Measurements from ENCODE around the gene TERT.
"Not testable (repeated sequence)": the region's sequence is repeated elsewhere in the genome, so short reads cannot be mapped to it uniquely, and the experiment has no call there.

TERT gene

DNA sequence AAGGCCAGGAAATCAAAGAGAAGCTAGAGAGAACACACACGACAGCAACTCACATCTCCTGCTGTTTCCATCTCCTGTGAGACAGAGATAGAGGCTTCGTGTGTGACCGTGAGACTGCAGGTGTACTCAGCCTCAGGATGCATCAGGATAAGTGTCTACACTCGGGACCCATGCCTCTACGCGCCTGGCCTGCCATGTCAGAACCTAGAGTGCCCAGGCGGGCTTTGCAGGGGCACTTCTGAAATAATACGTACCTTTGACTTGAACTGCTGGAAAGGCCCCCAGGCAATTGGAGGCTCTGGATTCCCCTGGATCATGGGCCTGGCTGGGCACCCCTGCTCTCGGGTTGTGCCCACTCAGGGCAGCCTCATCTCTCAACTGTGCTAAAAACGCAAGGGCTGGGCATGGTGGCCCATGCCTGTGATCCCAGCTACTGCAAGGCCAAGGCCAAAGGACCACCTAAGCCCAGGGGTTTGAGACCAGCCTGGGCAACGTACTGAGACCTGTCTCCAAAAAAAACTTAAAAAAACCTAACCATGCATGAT is 37.1 kb upstream of the TERT start:
- no peak for DNase-seq (ENCODE audit: low read depth in 2 of 3, low spot score in 2 of 3)

DNA sequence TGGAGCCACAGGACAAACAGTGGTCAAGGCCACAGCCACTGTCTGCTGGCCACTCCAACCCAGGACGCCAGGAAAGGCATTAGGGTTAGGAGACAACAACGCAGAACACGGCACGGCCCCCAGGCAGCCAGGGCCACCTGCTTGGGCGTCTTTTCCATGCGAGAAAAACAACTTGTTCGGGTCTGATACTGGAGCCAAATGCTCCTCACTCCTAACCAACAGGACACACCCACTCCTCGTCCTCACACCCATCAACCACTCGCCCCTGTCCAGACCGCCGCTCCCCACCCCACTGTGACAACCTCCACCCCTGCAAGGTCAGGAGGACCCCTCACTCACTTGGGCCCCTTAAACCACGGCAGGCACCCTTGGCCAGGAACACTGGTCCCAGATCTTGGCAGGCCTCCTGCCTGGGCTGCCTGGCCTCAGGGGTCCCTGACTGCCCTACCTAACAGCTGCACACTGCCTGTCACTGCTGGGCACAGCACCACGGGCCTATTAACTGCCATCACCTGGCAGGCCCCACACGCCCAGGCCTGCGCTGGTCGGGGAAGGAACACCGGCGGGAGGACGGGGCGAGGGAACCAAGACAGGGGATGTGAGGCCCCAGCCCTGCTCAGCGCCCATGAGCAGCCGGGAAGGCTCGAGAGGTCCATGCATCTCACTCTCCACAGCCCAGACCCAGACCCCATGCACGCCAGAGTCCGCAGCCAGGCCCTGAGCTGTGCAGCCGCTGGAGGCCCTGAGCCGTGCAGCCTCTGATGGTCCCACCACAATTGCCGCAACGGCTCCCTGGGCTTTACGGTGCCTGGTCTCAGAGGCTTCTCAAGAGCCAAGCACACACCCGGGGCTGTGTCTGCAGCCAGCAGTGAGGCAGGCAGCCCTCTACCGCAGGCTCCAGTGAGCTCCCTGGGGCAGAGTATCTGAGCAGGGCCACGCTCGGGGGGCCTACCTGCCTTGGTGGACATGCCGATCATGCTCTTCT is 36.3 kb upstream of the TERT start:
- no peak for DNase-seq (ENCODE audit: low read depth in 2 of 3, low spot score in 2 of 3)

DNA sequence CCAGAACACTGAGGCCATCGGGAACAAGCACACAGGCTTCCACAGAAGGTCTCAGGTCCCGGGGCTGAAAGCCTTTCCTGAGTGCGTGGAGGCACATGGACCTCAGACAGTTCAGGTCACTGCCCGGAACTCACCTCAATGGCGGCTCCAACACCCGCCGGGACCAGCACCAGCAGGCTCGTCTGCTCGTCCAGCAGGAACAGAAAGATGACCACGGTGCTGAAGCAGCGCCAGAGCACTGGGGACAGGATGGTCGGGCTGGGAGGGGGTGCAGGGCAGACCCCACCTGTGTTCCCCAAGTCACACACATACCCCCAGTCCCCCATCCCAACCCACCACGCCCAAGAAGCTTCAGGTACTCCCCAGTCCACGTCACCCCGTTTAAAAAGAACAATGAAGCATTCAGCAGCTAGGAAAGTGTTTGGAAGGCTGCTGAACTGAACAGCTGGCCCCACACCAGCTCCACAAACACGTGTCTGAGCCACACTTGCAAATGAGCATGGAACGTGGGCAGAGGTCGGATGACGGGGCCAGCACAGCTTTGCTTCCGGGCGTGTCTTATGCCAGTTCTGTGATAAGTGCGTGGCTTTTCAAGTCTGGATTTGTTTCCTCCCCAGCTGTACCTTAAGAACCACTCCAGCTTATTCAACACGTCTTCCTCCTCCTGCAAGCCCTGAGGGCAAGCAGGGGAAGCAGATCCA is 35.4 kb upstream of the TERT start:
- no peak for DNase-seq (ENCODE audit: low read depth in 2 of 3, low spot score in 2 of 3)

DNA sequence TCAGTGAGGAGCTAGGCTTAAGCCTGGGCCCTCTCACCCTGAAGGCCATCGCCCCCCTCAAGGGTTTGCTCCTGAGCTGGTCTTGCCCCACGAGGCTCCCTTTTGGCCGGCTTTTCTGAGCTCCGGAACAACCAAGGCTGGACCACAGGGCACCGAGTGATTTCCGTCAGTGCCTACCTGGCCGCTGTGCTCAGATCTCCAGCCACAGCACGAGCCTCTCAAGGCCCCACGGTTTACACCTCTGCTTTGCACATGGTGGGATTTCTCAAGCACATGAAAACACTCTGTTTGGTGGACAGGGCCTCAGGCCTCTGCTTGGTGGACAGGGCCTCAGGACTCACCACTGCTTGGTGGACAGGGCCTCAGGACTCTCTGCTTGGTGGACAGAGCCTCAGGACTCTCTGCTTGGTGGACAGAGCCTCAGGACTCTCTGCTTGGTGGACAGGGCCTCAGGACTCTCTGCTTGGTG is 34.3 kb upstream of the TERT start:
- DNase-seq (ENCODE audit: low read depth in 2 of 3, low spot score in 2 of 3) = no peak

DNA sequence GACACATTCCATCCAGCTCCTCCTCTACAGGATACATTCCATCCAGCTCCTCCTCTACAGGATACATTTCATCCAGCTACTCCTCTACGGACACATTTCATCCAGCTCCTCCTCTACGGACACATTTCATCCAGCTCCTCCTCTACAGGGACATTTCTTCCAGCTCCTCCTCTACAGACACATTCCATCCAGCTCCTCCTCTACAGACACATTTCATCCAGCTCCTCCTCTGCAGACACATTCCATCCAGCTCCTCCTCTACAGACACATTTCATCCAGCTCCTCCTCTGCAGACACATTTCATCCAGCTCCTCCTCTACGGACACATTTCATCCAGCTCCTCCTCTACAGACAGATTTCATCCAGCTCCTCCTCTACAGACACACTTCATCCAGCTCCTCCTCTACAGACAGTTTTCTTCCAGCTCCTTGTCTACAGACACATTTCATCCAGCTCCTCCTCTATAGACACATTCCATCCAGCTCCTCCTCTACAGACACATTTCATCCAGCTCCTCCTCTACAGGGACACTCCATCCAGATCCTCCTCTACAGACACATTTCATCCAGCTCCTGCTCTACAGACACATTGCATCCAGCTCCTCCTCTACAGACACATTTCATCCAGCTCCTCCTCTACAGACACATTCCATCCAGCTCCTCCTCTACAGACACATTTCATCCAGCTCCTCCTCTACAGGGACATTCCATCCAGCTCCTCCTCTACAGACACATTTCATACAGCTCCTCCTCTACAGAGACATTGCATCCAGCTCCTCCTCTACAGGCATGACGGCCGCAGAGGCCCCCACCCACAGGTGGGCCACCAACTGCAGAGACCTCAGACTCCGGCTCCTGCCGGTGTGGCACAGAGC is 33.6 kb upstream of the TERT start:
- DNase-seq (ENCODE audit: low read depth in 2 of 3, low spot score in 2 of 3) = not testable (repeated sequence)

DNA sequence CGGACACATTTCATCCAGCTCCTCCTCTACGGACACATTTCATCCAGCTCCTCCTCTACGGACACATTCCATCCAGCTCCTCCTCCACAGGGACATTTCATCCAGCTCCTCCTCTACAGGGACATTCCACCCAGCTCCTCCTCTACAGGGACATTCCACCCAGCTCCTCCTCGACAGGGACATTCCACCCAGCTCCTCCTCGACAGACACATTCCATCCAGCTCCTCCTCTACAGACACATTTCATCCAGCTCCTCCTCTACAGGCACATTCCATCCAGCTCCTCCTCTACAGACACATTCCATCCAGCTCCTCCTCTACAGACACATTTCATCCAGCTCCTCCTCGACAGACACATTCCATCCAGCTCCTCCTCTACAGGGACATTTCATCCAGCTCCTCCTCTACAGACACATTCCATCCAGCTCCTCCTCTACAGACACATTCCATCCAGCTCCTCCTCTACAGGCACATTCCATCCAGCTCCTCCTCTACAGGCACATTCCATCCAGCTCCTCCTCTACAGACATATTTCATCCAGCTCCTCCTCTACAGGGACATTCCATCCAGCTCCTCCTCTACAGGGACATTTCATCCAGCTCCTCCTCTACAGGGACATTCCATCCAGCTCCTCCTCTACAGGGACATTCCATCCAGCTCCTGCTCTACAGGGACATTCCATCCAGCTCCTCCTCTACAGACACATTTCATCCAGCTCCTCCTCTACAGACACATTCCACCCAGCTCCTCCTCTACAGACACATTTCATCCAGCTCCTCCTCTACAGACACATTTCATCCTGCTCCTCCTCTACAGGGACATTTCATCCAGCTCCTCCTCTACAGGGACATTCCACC is 32.3 kb upstream of the TERT start:
- DNase-seq (ENCODE audit: low read depth in 2 of 3, low spot score in 2 of 3) = not testable (repeated sequence)

DNA sequence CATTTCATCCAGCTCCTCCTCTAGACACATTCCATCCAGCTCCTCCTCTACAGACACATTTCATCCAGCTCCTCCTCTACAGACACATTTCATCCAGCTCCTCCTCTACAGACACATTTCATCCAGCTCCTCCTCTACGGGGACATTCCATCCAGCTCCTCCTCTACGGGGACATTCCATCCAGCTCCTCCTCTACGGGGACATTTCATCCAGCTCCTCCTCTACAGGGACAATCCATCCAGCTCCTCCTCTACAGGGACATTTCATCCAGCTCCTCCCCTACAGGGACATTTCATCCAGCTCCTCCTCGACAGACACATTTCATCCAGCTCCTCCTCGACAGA is 31.6 kb upstream of the TERT start:
- DNase-seq (ENCODE audit: low read depth in 2 of 3, low spot score in 2 of 3) = not testable (repeated sequence)

DNA sequence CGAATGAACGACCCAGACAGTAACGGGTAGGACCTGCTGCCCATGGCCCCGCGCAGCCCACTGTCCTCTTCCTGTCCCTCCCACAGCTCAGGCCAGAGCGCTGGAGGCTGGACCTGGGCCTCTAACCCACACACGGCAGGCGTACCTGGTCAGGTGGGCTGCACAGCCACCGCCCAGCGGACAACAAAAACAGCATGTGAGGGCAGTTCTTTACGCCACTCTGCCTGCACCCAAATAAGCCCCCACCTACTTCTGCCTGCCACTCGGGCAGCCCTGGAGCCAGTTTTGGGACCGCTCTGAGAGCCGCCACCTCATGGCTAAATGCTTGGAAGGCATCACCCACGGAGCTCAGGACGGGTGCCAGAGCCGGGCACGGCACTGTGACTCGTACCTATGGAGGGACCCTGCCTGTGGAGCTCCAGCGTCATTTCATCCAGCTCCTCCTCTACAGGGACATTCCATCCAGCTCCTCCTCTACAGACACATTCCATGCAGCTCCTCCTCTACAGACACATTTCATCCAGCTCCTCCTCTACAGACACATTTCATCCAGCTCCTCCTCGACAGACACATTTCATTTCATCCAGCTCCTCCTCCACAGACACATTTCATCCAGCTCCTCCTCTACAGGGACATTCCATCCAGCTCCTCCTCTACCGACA is 31.1 kb upstream of the TERT start:
- DNase-seq (ENCODE audit: low read depth in 2 of 3, low spot score in 2 of 3) = no peak

DNA sequence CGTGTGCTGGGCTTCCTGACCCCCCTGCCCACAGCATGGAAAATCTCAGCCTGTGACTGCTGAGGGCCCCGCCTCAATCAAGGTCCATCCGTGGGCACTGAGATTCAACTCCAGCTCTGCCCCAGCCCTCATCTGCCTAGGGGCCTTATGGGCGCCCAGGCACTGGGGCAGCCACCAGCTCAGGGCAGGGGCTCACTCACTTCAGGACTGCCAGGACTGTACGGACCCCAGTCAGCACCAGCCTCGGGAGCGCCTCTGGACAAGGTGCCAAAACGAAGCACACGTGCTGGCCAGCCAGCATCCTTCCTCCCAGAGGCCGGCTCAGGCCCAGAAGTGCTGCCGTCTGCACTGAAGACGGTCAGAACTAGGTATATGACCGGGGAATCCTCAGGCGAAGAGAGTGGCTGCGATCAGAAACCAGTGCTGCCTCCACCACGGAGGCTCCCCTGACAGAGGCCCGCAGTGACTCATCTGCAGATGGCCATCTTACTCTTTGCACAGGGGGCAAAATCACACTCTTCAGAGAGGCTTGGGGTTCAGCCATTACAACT is 30.4 kb upstream of the TERT start:
- DNase-seq (ENCODE audit: low read depth in 2 of 3, low spot score in 2 of 3) = no peak

DNA sequence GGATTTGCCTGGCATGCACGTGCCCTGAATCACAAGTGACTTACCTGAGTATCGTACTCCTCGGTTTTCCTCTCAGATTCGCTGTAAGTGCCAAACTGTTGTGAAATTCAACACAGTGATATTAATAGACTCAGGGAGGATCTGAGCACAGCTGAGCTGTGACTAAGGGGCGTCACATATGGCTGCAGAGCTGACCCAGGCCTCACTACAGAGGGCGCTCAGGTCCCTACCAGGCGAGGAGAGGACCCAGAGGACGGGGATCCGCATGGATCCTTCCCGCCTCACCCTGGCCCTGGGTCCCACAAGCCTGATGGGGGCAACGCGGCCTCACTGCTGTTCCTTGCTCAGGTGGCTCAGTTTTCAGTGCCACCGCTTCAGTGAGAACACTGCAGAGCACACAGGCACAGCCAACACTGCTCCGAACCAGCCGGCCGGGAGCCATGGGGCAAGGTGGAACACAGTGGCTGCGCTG is 29.9 kb upstream of the TERT start:
- DNase-seq (ENCODE audit: low read depth in 2 of 3, low spot score in 2 of 3) = no peak

DNA sequence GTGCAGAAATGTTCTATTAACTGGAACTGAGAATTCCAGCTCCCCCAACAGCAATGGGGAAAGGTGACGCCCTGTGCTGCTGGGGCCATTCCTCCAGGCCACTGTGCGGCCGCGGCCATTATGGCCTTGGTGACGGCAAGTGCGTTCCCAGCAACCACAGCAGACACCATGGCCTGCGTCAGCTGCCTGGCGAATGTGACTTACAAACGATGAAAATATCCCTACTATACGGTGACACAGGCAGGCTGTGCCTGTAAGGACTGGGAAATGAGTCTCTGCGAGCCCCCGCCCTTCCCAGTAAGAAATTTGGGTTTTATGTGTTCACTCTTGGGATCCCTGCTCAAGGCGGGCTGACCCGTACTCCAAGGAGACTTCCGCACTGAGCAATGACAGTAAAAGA is 29.4 kb upstream of the TERT start:
- DNase-seq (ENCODE audit: low read depth in 2 of 3, low spot score in 2 of 3) = no peak

DNA sequence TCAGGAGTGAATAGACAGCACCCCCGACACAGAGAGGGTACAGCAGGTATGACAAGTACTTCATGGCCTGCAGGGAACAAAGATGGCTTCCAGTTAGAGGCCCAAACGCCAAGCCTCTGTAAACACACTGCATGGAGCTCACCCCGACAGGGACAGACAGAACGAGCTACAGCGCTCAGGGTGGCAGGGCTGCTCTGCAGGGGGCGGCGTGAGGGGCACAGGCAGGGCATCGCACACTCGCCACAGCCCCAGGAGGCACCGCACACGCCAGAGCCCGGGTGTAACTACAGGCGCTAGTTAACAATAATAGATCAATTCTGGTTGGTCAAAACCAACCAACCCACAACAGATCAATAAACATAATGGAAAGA is 28.9 kb upstream of the TERT start:
- no peak for DNase-seq (ENCODE audit: low read depth in 2 of 3, low spot score in 2 of 3)

DNA sequence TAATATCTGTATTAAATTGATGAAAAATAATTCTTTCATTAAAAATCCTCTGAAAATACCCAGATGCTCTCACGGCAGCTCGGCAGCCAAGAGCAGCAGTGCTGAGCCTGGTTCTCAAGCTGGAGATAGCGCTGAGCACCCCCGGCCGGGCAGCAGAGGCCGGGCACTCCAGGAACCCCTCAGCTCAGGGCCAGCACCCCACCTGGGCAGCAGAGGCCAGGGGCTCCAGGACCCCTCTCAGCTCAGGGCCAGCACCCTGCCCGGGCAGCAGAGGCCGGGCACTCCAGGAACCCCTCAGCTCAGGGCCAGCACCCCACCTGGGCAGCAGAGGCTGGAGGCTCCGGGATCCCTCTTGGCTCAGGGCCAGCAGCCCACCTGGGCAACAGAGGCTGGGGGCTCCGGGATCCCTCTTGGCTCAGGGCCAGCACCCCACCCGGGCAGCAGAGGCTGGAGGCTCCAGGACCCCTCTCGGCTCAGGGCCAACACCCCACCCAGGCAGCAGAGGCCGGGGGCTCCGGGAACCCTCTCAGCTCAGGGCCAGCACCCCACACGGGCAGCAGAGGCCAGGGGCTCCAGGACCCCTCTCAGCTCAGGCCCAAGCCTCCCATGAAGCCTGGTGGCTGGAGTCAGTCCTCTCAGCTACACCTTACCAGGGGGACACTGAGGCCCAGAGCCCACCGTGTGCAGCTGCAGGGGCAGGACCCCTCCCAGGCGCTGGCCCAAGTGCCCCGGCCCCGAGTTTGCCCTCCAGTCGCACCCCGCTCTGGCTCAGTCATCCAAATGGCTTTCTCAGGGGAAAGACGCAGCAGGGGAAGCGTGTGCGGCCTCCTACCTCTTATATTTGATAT is 28.3 kb upstream of the TERT start:
- DNase-seq (ENCODE audit: low read depth in 2 of 3, low spot score in 2 of 3) = no peak

DNA sequence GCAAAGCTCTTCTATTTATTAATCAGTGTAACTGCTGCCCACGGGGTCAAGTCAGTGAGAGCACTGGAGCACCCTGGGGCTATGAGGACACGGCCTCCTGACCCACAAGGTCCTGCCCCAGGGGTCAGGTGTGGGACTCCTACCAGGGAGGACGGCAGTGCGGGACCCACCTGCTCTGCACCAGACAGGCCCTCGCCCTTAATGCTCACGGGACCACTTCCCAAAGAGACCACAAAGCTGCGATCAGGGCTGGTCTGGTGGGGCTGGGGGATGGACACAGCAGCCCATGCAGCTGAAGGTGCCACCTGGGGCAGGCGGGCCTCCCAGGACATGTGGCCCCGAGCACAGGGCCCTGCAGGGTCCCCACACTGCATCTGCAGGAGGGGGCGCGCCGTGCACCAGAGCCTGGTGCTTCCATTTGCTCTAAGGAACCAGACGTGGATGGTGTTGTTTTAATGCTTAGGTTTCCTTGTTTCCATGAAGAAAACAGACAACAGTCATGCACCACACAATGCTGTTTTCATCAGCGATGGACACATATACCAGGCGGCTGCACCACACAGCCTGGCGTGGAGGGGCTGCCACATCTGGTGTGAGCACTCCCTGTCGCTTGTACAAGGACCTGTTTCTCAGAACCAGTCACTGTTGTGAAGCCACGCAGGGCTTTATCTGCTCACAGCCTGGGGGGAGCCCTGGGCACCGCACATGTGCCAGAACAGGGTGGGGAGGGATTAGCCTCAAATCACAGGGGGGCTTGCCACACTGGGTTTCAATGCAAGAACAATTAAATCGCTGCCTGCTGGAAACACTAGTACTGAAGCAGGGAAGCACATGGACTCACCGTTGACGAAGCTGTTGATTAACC is 27.4 kb upstream of the TERT start:
- no peak for DNase-seq (ENCODE audit: low read depth in 2 of 3, low spot score in 2 of 3)

DNA sequence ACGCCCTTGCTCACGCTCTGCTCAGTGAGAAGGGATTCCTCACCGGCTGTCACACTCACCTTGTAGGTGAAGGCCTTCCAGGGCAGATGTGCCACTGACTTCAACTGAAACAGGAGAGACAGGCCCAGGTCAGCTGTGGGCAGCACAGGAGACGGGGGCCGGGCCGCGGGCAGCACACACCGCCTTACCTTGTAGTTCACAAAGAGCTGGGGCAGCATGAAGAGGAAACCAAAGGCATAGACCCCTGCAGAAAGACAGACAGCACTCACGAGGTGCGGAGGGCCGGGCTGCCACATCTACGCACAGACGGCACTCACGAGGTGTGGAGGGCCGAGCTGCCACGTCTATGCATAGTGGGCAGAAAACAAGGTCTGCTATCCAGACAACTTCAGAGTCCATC is 26.7 kb upstream of the TERT start:
- DNase-seq (ENCODE audit: low read depth in 2 of 3, low spot score in 2 of 3) = no peak

DNA sequence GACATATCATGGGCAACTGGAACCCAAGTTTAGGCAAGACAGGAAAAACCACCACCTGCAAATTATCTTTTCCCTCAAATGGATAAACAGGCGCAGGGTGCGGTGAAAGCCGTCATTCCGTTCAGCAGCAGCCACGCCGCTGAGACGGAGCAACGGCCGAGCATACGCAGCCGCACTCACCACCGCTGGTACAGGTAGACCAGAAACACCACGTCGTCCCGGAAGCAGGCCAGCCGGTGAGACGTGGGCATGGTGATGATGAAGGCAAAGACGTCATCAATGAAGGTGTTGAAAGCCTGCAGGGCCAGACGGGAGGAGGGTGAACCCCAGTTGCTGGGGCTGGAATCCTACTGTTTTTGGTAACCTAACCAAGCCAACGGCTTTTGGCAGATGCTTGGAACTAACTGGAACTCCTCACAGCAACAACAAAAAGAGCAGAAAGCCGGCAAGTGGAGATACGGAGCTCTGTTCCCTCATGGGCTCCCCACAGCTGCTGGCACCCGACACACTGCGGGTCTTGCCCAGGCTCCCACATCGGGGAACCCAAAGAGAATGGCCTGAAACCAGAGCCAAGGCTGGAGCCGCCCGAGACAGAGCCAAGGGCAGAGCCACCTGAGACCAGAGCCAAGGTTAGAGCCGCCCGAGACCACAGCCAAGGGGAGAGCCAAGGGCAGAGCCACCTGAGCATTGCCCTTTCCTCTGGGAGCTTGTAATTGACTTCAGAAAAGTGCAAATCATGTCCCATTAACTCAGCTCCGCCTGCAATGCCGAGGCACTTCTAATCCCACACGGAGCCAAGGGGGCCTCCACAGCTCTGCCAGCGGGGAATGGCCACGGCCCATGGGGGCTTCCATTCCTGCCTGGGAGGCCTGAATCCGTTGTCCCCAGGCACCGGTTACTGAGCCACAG is 25.8 kb upstream of the TERT start:
- DNase-seq (ENCODE audit: low read depth in 2 of 3, low spot score in 2 of 3) = no peak
